ENCODE data around the gene LCP2. TPM values are rescaled to one million over a fixed set of nuclear protein-coding genes. Genes with fewer than 3 reads are reported as not detected.

The LCP2 gene
- total RNA-seq, 1 experiment from 2014 or later: 0.61 TPM

GRCh38 chr5:170223360-170223759 lies 74.2 kb downstream of the LCP2 start:
- no peak overlapping the region for H3K4me3 ChIP-seq (replicated peaks in 1 of 2; ENCODE audit: low read depth in 1 of 2, low read length in 2 of 2)
- H3K79me2 ChIP-seq (ENCODE audit: insufficient read depth, low read length): no peaks in the 10 kb centered on the region
- no TSS peak for BruUV-seq (replicated peaks)
- no peak overlapping the region for H3K27ac ChIP-seq (ENCODE audit: low read depth, low read length)
- POLR2A ChIA-PET: no interaction called here
- H3K4me1 ChIP-seq (ENCODE audit: control insufficient read depth in 1 of 2, insufficient read depth in 2 of 2, low read length in 2 of 2): peaks cover 2 to 18% of the 10 kb centered on the region in 2 experiments; a peak in 2 of 4 replicates
- H3K36me3 ChIP-seq (ENCODE audit: control insufficient read depth in 1 of 2, insufficient read depth in 2 of 2, low read length in 2 of 2): no peaks in the 10 kb centered on the region
- TF ChIP-seq FOSL1 (IDR thresholded peaks at IDR 0.05; ENCODE audit: low read depth) (no peak), YY1 (IDR thresholded peaks at IDR 0.05; ENCODE audit: extremely low read depth, insufficient replicate concordance, low read depth, low read length) (no peak), ZNF274 (IDR thresholded peaks at IDR 0.05; ENCODE audit: low read depth, low read length) (no peak), ZFX (IDR thresholded peaks at IDR 0.05) (no peak), SRF (IDR thresholded peaks at IDR 0.05; ENCODE audit: low read depth) (no peak), POLR2A (IDR thresholded peaks at IDR 0.05; ENCODE audit: borderline replicate concordance, extremely low read depth, insufficient read depth, insufficient read length) (no peak), JUND (IDR thresholded peaks at IDR 0.05) (no peak), ATF3 (IDR thresholded peaks at IDR 0.05) (no peak), EZH2phosphoT487 (IDR thresholded peaks at IDR 0.05; ENCODE audit: borderline replicate concordance) (no peak)
- TF ChIP-seq, protein P1, sequence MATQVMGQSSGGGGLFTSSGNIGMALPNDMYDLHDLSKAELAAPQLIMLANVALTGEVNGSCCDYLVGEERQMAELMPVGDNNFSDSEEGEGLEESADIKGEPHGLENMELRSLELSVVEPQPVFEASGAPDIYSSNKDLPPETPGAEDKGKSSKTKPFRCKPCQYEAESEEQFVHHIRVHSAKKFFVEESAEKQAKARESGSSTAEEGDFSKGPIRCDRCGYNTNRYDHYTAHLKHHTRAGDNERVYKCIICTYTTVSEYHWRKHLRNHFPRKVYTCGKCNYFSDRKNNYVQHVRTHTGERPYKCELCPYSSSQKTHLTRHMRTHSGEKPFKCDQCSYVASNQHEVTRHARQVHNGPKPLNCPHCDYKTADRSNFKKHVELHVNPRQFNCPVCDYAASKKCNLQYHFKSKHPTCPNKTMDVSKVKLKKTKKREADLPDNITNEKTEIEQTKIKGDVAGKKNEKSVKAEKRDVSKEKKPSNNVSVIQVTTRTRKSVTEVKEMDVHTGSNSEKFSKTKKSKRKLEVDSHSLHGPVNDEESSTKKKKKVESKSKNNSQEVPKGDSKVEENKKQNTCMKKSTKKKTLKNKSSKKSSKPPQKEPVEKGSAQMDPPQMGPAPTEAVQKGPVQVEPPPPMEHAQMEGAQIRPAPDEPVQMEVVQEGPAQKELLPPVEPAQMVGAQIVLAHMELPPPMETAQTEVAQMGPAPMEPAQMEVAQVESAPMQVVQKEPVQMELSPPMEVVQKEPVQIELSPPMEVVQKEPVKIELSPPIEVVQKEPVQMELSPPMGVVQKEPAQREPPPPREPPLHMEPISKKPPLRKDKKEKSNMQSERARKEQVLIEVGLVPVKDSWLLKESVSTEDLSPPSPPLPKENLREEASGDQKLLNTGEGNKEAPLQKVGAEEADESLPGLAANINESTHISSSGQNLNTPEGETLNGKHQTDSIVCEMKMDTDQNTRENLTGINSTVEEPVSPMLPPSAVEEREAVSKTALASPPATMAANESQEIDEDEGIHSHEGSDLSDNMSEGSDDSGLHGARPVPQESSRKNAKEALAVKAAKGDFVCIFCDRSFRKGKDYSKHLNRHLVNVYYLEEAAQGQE (IDR thresholded peaks at IDR 0.05; ENCODE audit: low read depth): no peak
- TF ChIP-seq, protein P2, sequence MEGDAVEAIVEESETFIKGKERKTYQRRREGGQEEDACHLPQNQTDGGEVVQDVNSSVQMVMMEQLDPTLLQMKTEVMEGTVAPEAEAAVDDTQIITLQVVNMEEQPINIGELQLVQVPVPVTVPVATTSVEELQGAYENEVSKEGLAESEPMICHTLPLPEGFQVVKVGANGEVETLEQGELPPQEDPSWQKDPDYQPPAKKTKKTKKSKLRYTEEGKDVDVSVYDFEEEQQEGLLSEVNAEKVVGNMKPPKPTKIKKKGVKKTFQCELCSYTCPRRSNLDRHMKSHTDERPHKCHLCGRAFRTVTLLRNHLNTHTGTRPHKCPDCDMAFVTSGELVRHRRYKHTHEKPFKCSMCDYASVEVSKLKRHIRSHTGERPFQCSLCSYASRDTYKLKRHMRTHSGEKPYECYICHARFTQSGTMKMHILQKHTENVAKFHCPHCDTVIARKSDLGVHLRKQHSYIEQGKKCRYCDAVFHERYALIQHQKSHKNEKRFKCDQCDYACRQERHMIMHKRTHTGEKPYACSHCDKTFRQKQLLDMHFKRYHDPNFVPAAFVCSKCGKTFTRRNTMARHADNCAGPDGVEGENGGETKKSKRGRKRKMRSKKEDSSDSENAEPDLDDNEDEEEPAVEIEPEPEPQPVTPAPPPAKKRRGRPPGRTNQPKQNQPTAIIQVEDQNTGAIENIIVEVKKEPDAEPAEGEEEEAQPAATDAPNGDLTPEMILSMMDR (IDR thresholded peaks at IDR 0.05 in 2 of 3, conservative IDR thresholded peaks at IDR 0.05 in 1 of 3; ENCODE audit: borderline replicate concordance in 1 of 3, insufficient read depth in 1 of 3, low read depth in 2 of 3, low read length in 2 of 3): no peak
- H3K27me3 ChIP-seq (ENCODE audit: insufficient read depth, low read length): peaks cover 3% of the 10 kb centered on the region; the same call in 1 of the 2 replicates
- no peaks in the 10 kb centered on the region for H3K9me3 ChIP-seq (ENCODE audit: control insufficient read depth in 1 of 2, insufficient read depth in 1 of 2, low read depth in 1 of 2, low read length in 2 of 2)
- no peak overlapping the region for H2AFZ ChIP-seq (ENCODE audit: low read depth, low read length, poor library complexity, severe bottlenecking)
- RAD21 ChIA-PET (ENCODE audit: low non-redundant PET in 1 of 2, low total read pairs in 2 of 2, uncharacterized antibody in 2 of 2, unreplicated experiment in 2 of 2): no interaction called here
- ATAC-seq (no peak), DNase-seq (ENCODE audit: low read depth, low spot score) (no peak)
- no peak overlapping the region for H3K9ac ChIP-seq (ENCODE audit: low read length)
- no peaks in the 10 kb centered on the region for H3K9me2 ChIP-seq (ENCODE audit: insufficient read depth)
- intact Hi-C loops (cut with micrococcal nuclease): loop anchor here (1.0 kb wide), 1 partner anchor 45 kb away; no protein-coding TSS in a partner anchor
- CTCF ChIA-PET: interaction anchor here (5.6 kb wide), 1 partner anchor 197 kb away, joined by 47 read pairs; no protein-coding TSS in a partner anchor
- no peaks in the 10 kb centered on the region for H4K20me1 ChIP-seq (ENCODE audit: insufficient read depth)
- no peak overlapping the region for H3K4me2 ChIP-seq (ENCODE audit: low read length)
